Duodenal mucosa (tissue), 2 donors: ENCODE results near the gene COBL.

ENCODE experiments used
- H3K27ac ChIP-seq: one replicate; pipeline ENCODE4 v1.7.0; 2013; ENCODE audit warnings: low read depth, low read length
- H3K27me3 ChIP-seq, 2 donors: one replicate each; pipeline ENCODE4 v1.7.0; 2013; ENCODE audit warnings: low read length in 2 of 2, control low read depth in 1 of 2; ENCODE audit not compliant: insufficient read depth in 2 of 2, control insufficient read depth in 1 of 2
- H3K36me3 ChIP-seq, 2 donors: one replicate each; pipeline ENCODE4 v1.7.0; 2013; ENCODE audit warnings: low read length in 2 of 2, control low read depth in 1 of 2; ENCODE audit not compliant: insufficient read depth in 2 of 2, control insufficient read depth in 1 of 2
- H3K4me1 ChIP-seq, 2 donors: one replicate each; pipeline ENCODE4 v1.7.0; 2013; ENCODE audit warnings: low read length in 2 of 2, control low read depth in 1 of 2; ENCODE audit not compliant: insufficient read depth in 2 of 2, control insufficient read depth in 1 of 2
- H3K4me3 ChIP-seq, 2 donors: one replicate each; pipeline ENCODE4 v1.7.0; 2013; ENCODE audit warnings: low read length in 2 of 2, low read depth in 1 of 2
- H3K9ac ChIP-seq, 2 donors: one replicate each; pipeline ENCODE4 v1.7.0; 2013; ENCODE audit warnings: low read length in 2 of 2, low read depth in 1 of 2
- H3K9me3 ChIP-seq, 2 donors: one replicate each; pipeline ENCODE4 v1.7.0; 2013; ENCODE audit warnings: low read length in 2 of 2, control low read depth in 1 of 2; ENCODE audit not compliant: control insufficient read depth in 1 of 2

The COBL gene

GRCh38 chr7:51244885-51245284 lies 71.7 kb downstream of the COBL start:
- Histone ChIP-seq H3K9ac (no peak overlapping the region), H3K27ac (no peak overlapping the region), H3K27me3 (no peaks in the 10 kb centered on the region), H3K4me1 (no peaks in the 10 kb centered on the region), H3K4me3 (no peak overlapping the region), H3K36me3 (no peaks in the 10 kb centered on the region), H3K9me3 (no peaks in the 10 kb centered on the region)

DNA sequence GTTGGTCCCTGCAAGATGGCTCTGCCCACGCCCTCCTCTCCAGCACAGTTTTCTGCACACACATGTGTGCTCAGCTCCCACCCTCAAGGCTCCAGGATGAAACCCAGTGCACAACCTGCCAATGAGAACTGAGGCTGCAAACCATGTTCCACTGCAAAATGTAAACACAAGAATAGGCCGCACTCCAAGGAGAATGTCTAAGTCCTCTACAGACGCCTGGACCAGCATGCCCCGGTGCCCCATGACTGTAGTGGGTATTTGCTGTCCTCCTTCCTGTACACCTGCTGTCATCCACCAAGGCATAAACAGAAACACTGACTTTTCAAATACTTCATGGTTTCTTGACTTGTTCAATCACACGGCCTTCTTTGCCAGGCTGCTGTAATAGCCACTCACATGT lies 72.6 kb downstream of the COBL start:
- Histone ChIP-seq H3K4me1 (no peaks in the 10 kb centered on the region), H3K27ac (no peak overlapping the region)

GRCh38 chr7:51243631-51244030 lies 73.0 kb downstream of the COBL start:
- Histone ChIP-seq H3K27me3 (no peaks in the 10 kb centered on the region), H3K4me1 (no peaks in the 10 kb centered on the region), H3K4me3 (no peak overlapping the region), H3K27ac (no peak overlapping the region), H3K9ac (no peak overlapping the region), H3K9me3 (no peaks in the 10 kb centered on the region), H3K36me3 (no peaks in the 10 kb centered on the region)

More for the DNA sequence above, 72.6 kb downstream of the COBL start:
- Histone ChIP-seq H3K27me3 (no peaks in the 10 kb centered on the region), H3K36me3 (no peaks in the 10 kb centered on the region), H3K9ac (no peak overlapping the region), H3K9me3 (no peaks in the 10 kb centered on the region), H3K4me3 (no peak overlapping the region)

DNA sequence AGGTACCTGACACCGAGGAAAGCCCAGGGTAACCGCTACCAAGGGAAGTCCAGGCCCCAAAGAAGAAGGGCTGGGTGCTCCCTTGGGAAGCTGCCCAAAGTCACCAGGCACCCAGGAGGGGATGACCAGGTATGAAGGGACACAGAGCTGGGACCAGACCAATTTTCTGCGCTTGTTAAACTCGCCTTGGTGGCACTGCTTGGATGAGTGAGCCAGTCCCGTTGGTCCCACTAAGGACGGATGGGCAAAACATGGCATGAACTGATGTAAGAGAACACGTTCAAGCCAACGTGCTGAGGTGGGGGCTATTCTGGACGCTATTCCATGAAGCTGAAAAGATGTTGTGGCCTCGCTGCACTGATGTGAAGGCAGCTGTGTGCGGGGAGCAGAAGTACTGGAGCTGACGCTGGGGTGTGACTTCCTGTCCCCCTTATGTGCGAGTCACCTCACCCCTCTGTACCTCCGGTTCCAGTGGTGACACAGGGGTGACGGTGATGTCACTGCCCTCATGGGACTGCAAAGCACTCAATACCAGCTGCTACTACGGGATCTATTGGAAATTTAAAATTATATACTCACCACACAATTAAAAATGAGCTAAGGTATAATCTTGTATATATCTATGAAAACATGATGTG lies 73.6 kb downstream of the COBL start:
- Histone ChIP-seq H3K9ac (no peak overlapping the region), H3K27me3 (no peaks in the 10 kb centered on the region), H3K4me1 (no peaks in the 10 kb centered on the region), H3K4me3 (no peak overlapping the region), H3K36me3 (no peaks in the 10 kb centered on the region), H3K27ac (no peak overlapping the region), H3K9me3 (no peaks in the 10 kb centered on the region)

GRCh38 chr7:51242007-51242691 lies 74.5 kb downstream of the COBL start:
- Histone ChIP-seq H3K36me3 (no peaks in the 10 kb centered on the region), H3K9ac (no peak overlapping the region), H3K27me3 (no peaks in the 10 kb centered on the region), H3K9me3 (no peaks in the 10 kb centered on the region), H3K4me1 (no peaks in the 10 kb centered on the region), H3K27ac (no peak overlapping the region), H3K4me3 (no peak overlapping the region)

- H3K9me3 ChIP-seq, result no peaks in the 10 kb centered on the region
- H3K36me3 ChIP-seq, result no peaks in the 10 kb centered on the region
- no peak overlapping the region for H3K9ac ChIP-seq
- H3K27ac ChIP-seq, result no peak overlapping the region
- no peak overlapping the region for H3K4me3 ChIP-seq
- H3K4me1 ChIP-seq, result no peaks in the 10 kb centered on the region
- H3K27me3 ChIP-seq, result no peaks in the 10 kb centered on the region
These were observed 75.7 kb downstream of the COBL start for GRCh38 chr7:51240868-51241267.

DNA sequence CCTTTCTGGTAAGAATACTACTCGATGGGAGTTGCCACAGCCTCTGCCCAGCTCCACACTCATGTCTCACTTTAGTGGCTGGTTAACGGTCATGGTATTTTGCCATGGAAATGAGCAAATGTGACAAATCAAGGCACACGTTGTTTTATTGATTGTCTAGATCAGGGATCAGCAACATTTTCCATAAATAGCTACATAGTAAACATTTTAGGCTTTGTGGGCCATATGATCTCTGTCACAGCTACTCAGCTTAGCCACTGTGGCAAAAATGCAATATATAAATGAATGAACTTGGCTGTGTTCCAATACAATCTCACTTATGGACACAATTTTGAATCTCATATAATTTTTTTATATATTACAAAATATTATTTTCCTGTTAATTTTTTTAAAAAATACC lies 76.9 kb downstream of the COBL start:
- Histone ChIP-seq H3K27ac (no peak overlapping the region), H3K9ac (no peak overlapping the region), H3K36me3 (no peaks in the 10 kb centered on the region), H3K9me3 (no peaks in the 10 kb centered on the region), H3K4me3 (no peak overlapping the region), H3K4me1 (no peaks in the 10 kb centered on the region), H3K27me3 (no peaks in the 10 kb centered on the region)

DNA sequence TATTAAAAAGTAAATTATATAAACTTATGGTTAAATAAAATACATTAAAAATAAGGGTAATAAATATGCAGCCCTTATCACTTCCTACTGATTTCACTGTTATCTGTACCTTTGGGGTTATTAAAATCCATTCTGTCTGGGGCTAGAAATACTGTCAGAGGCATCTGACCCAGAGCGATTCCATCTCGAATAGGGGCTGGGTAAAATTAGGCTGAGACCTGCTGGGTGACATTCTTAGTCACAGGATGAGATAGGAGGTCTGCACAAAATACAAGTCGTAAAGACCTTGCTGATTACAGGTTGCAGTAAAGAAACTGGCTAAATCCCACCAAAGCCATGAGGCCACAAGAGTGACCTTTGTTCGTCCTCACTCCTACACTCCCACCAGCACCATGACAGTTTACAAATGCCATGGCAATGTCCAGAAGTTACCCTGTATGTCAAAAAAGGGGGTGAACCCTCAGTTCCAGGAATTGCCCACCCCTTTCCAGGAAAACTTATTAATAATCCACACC lies 77.6 kb downstream of the COBL start:
- Histone ChIP-seq H3K27ac (no peak overlapping the region), H3K4me1 (no peaks in the 10 kb centered on the region)

DNA sequence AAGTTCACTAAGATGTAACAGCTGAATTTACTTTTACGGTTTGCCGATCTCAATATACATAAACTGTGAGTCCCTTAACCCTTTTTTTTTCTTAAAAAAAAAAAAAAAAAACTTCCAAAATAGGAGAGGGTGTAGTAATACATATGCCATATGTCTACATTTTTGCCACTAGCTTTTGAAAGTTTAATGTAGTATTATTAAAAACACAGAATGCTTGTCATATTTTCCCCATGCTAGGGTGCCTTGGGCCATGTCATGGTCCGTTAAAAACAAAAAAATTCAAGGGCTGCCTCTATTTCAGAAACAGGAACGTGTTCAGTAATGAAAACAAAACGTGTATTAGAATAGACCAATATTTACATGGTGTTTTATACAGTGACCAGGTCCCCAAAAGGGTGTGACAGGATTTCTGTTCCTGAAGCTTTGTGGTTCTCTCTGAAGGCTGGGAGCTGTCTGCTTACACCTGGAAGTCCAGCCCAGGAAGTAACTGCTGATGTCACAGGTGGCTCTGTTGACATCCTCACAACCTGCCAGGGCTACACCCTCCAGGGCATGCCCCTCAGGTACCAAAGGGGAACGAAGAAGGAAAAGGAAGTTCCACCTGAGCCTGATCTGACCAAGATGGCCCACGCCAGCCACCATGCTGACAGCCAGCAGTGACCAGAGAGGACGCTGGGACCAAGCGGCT lies 79.0 kb downstream of the COBL start:
- no peak overlapping the region for H3K9ac ChIP-seq
- H3K36me3 ChIP-seq, result no peaks in the 10 kb centered on the region
- H3K9me3 ChIP-seq, result no peaks in the 10 kb centered on the region
- H3K27me3 ChIP-seq, result no peaks in the 10 kb centered on the region
- no peak overlapping the region for H3K27ac ChIP-seq
- H3K4me1 ChIP-seq, result no peaks in the 10 kb centered on the region
- H3K4me3 ChIP-seq, result no peak overlapping the region

More for the DNA sequence above, 77.6 kb downstream of the COBL start:
- no peak overlapping the region for H3K4me3 ChIP-seq
- H3K9ac ChIP-seq, result no peak overlapping the region
- no peaks in the 10 kb centered on the region for H3K9me3 ChIP-seq
- no peaks in the 10 kb centered on the region for H3K27me3 ChIP-seq
- H3K36me3 ChIP-seq, result no peaks in the 10 kb centered on the region

GRCh38 chr7:51236470-51237132 lies 80.0 kb downstream of the COBL start:
- Histone ChIP-seq H3K4me1 (no peaks in the 10 kb centered on the region), H3K36me3 (no peaks in the 10 kb centered on the region), H3K9me3 (no peaks in the 10 kb centered on the region), H3K4me3 (no peak overlapping the region), H3K9ac (no peak overlapping the region), H3K27ac (no peak overlapping the region), H3K27me3 (no peaks in the 10 kb centered on the region)
